GM19463 (cell line): ENCODE results near the gene DYNLT2.
A peak's percentile ranks its signal among the peaks of the same experiment; 100 is the strongest.

ENCODE experiments used
- ATAC-seq: cut with Tn5 transposase; IDR thresholded peaks from one replicate; pipeline ENCODE4 v1.9.1; 2021; ENCODE audit warnings: mild to moderate bottlenecking, moderate library complexity; ENCODE audit not compliant: unreplicated experiment

DYNLT2 gene

DNA sequence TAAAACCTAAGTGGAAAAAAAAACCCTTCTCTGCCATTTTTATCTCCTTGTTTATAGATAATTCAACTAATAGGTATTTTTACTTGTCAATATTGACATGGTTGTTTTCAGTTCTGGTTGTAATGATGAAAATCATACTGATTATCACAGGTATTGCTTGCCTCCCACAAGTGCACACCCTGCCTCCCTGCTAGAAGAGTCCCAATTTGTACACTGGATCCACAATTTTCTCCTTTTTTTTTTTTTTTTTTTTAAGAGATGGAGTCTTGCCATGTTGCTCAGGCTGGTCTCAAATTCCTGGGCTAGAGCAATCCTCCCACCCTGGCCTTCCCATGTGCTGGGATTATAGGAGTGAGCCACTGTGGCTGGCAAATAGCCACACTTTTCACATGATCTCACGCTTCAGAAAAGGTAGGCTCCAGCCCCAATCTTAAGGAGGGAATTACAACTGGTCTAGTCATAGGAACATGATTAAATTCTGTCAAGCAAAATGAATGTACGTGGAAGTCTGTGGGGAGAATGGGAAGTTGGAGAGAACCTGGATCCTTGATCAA, 12.3 kb downstream of the DYNLT2 start:
- no peak for ATAC-seq

DNA sequence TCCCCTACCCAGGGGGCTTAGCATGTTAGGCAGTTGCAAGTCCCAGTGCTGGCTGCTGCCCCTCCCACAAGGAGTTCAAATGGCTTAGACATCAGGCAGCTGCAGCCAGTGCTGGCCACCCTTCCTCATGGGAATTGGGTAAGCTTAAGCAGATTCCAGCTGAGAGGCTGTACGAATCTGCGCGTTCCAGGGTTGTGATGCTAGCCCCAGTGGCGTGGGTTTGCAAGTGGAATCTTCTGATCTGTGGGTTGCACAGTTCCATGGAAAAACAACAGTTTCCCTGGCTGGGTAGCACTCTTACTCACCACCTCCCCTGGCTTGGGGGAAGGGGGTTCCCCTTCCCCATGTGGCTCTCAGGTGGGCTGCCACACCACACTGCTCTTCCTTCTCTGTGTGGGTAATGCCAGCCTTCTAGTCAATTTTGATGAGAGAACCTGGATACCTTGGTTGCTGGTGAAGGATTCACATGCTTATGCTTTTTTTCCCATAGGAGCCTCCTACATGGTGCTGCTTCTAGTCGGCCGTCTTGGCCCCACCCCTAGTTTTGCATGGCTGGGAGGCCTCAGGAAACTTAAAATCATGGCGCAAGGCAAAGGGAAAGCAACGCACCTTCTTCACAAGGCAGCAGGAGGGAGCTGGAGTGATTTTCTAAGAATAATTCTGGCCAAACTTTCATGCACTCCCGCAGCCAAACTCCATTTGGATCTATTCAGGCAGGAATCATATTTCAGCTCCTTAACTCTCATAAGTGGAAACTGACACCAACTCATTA, 13.0 kb downstream of the DYNLT2 start:
- no peak for ATAC-seq

DNA sequence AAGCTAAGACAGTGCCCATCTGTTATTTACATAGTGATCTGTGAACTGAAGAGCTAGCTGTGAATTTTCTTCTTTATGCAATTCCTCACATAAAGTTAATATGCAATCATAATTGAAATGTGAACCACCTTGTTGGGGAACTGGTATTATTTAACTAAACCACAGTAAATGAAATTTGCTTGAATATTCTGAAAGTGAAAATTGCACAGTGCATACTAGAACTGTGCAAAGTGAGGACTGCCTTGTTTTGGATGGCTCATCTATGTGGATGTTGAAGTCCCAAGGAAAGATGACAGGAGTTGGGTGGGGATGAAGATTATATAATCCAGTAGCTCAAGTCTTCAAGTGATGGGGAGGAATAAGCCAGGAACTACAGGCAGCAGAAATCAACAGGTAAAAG, 21.4 kb downstream of the DYNLT2 start:
- ATAC-seq, result no peak

DNA sequence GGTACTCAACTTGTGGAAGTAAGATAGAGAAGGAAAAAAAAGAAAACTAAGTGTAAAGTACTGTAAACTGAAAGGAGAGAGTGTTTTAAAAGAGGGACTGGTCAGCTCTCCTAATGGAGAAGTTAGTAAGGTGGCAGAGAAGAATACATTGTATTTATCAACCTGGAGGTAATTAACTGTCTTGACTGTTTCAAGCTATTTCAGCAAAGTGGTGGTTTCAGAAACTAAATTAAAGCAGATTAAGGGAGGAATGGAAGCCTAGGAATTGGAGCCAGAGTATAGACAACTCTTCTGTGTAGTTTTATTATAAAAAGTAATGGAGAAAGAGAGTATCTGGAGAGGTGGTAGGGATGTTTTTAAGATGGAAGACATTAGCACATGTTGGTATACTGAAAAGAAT, 24.4 kb downstream of the DYNLT2 start:
- no peak for ATAC-seq

DNA sequence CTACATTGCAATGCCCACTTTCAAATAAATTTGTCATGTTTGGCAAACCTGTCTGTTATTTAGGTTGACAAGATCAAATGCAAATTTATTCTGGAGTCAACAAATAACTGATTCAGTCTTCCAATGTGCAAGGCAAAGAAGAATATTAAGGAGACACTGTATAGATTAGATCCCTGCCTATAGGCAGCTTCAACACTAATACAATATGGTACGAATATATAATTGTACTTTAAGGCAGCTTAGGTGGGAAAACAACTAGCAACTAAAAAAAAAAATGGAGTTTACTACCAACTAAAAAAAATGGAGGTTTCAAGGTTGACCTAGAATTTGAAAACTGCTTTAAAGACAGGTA, 25.3 kb downstream of the DYNLT2 start:
- no peak for ATAC-seq

DNA sequence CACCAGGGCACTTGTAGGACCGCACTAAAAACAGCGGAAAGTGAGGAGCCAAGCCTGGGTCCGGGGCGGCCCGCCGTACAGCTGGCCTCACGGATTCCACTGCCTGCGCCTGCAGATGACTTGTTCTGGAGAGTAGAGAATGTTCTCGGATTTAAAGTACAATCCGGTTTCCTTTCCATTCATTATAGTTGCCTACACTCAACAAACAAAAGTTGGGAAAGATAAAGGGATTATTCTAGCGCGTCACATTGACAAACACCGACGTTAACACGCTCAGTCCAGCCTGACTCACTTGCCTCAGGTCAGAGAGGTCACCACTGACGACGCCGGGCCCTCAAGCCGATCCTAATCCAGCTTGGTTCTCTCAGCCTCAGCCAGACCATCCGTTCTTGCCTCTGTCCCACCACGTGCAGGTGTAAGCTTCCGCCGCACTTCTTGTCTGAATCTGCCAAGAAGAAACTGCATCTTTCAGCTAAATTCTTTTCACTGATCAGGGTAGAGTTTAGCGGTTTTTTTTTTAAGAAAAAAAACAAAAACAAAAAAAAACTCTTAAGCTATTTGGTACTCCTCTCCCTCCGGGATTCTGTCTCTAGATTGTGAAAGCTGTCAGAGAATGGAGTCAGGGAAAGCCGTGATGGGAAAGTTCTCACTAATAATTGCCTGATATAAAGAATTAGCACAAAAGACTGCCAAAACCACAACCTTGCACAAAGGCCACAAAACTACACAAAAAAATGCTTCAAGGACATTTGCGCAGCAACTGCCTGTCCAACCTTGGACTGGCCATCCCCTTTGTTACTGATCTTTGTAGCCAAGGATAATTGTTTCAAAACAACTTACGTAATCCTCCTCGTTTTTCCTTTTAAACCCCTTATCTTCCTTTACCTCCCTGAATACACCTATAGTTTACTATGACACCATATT, 26.0 kb downstream of the DYNLT2 start:
- ATAC-seq, result peak; percentile 10

DNA sequence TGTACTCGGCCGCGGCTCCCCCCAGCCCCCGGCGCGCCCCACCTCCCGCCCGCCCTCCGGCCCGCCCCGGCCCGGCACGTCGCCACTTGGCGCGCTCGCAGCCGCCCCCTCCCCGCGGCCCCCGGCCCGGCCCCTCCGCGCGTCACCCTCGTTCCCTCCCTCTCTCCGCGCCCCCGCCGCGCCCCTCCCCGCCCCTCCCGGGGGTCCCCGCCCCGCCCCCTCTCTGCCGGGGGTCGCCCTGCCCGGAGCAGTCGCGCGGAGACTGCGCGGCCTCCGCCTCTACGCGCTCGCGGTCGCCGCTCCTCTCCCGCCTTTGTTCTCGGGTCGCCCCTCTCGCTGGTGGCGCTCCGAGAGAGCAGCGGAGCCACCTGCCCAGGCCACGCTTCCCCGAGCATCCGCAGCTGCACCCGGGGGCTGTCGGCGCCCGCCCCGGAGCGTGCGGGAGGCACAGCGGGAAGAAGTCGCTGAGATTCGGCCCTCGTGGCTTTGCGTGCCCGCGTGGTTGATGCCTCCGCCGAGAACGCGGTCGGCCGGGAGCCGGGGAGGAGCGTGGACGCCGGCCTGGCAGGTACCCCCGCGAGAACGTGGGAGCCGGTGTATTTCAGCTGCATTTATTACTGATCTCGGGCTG, 26.8 kb downstream of the DYNLT2 start, which contains the start of gene PHF10:
Gene PHF10, minus strand, starts transcription at position 7 of the 631 bp plus-strand sequence. CDS start 569 bp downstream, outside the sequence.
- peak; percentile 53 for ATAC-seq

DNA sequence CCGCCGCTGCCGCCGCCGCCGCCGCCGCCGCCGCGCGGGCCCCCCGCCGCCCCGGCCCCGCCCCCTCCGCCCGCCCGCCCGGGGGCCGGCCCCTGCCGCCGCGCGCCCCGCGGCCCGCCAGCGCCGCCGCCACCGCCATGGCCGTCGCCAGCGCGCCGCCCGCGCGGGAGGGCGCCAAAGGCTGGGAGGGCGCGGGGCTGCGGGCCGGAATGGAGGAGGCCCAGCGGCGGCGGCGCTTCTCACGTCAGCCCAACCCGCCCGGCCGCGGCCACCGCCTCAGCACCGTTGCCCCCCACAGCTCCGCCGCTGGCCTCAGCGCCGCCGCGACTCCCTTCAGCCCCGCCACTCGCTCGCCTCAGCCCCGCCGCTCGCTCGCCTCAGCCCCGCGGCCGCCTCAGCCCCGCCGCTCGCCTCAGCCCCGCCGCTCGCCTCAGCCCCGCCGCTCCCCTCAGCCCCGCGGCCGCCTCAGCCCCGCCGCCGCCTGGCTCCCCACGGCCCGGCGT, 27.3 kb downstream of the DYNLT2 start:
- ATAC-seq, result peak; percentile 39

DNA sequence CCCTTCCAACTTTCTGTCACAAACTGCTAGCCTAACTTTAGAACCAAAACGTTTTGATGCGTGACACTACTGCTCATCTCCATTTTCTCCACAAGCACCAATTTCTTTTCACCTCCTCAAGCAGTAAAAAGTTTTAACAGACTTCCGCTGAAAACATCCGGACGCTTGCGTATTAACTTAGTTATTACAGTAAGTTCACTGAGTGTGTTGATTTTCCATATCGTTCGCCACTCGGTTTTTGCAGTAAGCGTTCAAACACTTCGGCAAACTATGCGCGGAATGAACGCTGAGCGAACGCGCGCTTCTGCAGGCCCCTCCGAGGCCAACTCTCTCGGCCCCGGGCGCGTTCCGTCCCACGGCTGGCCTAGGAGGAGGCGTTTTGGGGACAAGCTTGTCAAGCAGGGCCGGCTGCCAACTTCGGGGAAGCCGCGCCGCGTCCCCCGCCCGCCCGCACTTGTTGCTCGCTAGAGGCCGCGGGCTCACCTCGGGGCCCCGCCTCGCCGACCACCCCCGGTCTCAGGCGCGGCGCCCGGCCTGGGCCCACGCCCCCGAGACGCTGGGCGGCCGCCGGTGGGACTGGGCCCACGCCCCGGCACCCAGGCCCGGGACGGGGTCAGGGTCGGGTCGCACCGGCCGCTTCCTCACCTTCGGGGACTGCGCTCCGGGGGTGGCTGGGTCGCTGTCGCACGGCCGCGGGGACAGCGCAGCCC, 28.0 kb downstream of the DYNLT2 start:
- peak; percentile 27 for ATAC-seq

DNA sequence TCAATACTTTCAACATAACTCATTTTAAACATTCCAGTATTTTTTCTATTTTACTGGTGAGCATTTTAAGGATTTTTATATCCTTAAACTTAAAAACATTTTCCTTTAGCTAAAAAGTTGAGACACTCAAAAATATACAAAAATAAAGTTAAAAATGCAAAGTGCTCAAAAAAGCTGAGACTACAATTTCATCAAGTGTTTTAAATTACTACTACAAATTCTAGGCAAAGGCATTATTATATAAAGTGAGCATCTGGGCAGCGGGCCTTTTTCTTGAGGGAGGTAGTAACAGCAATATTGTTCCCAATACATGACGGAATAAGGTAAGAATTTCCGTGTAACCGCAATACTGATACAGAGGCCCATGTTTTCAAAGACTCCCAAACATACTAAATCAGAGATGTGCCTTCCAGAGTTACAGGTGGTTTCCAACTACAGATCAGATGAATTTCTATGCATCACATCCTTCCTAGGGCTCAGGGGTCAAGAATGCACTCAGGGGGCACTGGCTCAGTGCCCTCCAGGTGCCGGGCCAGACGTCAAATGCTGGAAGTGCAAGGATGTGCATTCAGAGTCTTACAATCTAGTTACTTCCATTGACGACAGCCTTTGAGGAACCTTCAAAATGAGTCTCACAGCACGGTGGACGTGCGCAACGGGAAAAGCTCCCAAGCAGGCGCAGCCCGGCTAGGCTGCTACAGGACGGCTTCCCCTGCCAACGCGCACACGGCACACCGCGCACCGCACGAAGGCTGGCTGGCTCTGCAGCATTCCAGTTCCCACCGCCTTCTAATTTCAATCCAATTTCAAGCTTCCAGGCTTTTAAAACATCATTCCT, 28.8 kb downstream of the DYNLT2 start:
- ATAC-seq, result no peak

DNA sequence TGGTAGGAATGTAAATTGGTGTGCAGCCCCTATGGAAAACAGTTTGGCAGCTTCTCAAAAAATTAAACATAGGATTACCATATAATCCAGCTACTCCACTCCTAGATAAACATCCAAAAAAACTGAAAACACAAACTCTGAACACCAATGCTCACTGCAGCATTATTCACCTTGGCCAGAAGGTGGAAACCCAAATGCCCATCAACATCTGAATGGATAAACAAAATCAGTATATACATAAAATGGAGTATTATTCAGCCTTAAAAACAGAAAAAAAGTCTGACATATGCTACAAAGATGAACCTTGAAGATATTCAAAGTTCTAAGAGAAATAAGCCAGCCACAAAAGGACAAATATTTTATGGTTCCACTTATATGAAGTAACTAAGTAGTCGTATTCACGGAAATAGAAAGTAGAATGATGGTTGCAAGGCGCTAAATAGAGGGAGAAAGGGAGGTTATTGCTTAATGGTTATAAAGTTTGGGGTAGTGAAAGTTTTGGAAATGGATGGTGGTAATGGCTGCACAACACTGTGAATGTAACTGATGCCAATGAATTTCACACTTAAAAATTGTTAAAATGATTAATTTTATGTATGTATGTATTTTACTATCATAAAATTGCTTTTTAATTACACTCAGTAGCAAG, 31.0 kb downstream of the DYNLT2 start:
- no peak for ATAC-seq

DNA sequence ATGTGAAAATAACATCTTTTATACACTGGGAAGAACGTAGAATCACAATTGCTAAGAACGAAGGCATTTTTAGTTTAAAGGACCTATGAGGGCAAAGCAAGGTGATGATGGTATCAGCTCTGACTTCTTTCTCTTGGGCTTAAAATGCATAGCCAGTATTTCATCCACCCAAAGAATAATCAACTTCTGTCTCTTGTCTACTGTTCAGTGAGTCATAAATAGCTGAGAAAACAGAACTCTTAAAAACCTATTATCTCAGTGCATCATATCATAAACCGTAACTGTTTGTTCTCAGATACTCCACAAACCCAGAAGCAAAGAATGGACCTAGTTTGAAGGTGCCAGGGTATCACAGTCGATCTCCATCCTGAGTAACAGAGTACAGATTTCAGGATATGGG, 32.3 kb downstream of the DYNLT2 start:
- no peak for ATAC-seq

DNA sequence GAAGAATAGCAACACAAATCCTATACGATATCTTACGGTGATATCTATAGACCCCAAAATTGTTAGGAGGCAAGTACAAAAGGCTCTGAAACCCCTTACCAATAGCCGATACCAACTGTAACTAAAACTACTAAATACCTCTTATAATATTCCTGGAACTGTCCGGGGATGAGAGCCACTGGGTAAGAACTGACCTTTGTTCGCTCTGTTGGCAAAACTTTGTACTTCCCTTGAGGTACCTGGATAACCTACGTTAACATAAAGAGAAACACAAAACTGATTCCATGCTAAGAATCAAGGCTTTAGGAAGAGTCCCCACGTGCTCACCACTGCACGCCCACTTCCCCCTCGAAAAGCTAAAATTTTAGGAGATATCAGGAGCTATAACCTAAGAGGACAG, 36.8 kb downstream of the DYNLT2 start:
- ATAC-seq, result no peak

DNA sequence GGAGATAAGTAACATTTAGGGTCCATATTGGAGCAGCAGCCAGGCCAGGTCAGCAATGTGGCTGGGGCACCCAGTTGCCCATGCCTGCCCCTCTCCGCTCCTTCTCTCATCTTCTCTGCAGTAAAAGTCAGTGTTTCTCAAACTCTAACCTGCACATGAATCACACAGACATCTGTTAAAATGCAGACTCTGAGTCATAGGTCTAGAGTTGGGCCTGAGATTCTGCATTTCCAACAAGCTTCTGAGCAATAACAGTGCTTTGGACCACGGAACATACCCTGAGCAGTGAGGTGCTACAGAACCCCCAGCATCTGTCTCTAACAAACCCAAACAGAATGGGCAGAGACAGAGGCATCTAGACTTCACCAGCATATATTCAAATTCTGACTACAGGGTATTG, 37.2 kb downstream of the DYNLT2 start:
- no peak for ATAC-seq

DNA sequence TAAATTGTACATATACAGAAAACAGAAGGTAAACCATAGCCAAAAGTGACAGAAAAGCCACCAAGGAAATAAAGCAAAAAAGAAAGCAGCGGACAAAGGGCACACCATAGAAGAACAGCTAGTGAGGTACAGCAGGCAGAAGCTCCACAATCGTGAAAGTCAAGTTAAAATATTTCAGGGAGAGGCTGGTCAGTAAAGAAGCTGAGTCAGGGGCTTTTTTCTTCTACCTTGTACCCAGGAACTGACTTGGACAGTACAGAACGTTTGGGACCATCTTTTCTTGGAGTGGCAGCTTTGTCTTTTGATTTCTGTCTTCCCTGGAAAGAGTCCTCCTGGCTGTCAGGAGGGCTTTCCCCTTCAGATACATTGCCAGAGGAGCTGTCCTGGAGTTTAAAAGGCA, 41.4 kb downstream of the DYNLT2 start:
- no peak for ATAC-seq

DNA sequence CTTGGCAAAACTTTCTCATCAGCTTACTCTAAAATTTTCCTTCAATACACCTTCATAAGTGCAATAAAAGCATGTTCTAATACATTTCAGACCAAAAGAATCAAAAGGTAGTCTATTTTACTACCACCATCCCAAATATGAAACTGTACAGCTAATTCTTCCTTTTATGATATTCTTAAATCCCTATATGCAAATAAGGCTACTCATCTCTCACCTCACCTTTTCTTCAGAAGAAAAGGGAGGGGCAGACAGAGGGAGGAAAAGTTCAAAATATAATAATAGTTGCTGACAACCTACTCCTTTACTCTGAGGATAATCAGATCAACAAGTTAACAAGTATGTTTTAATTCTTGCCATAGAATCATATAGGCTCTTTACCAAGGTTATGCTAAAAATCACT, 42.1 kb downstream of the DYNLT2 start:
- ATAC-seq, result peak; percentile 59

DNA sequence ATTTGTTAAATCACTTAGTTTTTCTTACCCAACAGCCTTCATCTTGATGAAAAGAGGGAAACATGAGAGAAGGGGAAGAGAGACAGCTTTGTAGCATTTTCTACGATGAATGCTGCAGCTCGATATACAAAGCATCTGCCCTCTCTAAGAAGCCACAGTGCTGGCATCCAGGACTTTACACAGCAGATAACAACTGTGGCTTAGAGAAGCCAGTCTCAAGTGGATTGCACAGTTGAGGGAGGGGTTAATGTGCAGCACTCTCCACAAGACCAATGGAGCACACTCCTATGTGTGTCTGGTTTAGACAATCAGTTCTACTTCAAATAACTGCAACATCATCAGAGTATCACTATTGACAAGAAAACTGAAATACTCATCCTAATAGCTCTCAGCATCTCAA, 43.6 kb downstream of the DYNLT2 start:
- no peak for ATAC-seq

DNA sequence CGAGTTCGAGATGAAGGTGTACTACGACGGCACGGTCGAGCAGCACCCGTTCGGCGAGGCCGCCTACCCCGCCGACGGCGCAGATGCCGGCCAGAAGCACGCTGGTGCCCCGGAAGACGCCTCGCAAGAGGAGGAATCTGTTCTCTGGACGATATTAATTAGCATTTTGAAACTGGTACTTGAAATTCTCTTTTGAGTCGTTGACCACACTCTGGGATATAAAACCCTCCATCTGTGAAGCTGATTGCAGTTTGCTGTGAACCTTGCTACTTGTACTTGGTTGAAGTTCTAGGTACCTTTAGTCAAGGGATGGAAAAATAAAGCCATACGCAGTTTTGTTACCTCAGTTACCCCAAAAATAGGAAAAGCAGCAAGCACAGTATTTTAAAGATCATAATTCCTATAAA, 48.5 kb downstream of the DYNLT2 start:
- peak; percentile 4 for ATAC-seq
